K562 (cell line): ENCODE data around the gene MYO3B. TPM values are rescaled to one million over a fixed set of nuclear protein-coding genes. Genes with fewer than 3 reads are reported as not detected.

Source experiments
- ARID2 ChIP-seq: fragments of 450-650 bp; IDR thresholded peaks from 2 replicates; pipeline ENCODE4 v1.6.1; 2017; ENCODE audit warnings: antibody characterized with exemption, mild to moderate bottlenecking
- CEBPB ChIP-seq: fragments of 450-650 bp; IDR thresholded peaks from 2 replicates; pipeline ENCODE4 v1.6.1; 2016; ENCODE audit warnings: missing genetic modification characterization, missing compliant biosample characterization
- FOSL1 ChIP-seq: fragments of 200-800 bp; sonication (Bioruptor generic); conservative IDR thresholded peaks from 2 replicates; pipeline ENCODE4 v1.6.1; 2016; ENCODE audit warnings: missing genetic modification characterization, missing compliant biosample characterization
- KLF16 ChIP-seq: IDR thresholded peaks from 2 replicates; pipeline ENCODE4 v1.6.1; 2016; ENCODE audit warnings: antibody characterized with exemption
- MAZ ChIP-seq, 2 experiments: fragments of 450-650 bp in 1 of 2; sonication (generic) in 1 of 2; formaldehyde crosslinking; IDR thresholded peaks in 1 of 2; conservative IDR thresholded peaks in 1 of 2; 2 replicates each; pipeline versions ENCODE4 v1.4.0 to v1.5.0; 2020; ENCODE audit warnings: mild to moderate bottlenecking in 1 of 2, missing genetic modification reagents in 1 of 2
- MGA ChIP-seq: fragments of 450-650 bp; IDR thresholded peaks from 2 replicates; pipeline ENCODE4 v1.6.1; 2016; ENCODE audit warnings: mild to moderate bottlenecking, moderate library complexity
- MXI1 ChIP-seq: IDR thresholded peaks from 2 replicates; pipeline ENCODE4 v1.6.1; 2011; ENCODE audit warnings: low read depth, mild to moderate bottlenecking, improper control_type of control experiment, low read length
- RBBP5 ChIP-seq: fragments of 200-600 bp; sonication (generic); IDR thresholded peaks from 2 replicates; pipeline ENCODE4 v1.6.1; 2012; ENCODE audit warnings: borderline replicate concordance, mild to moderate bottlenecking, low read length, control low read depth, inconsistent platforms; ENCODE audit not compliant: insufficient read depth, poor library complexity, severe bottlenecking
- RFX7 ChIP-seq: fragments of 250-450 bp; sonication (Bioruptor Pico); IDR thresholded peaks from 2 replicates; pipeline ENCODE4 v1.5.1; 2021; ENCODE audit warnings: mild to moderate bottlenecking
- SP2 ChIP-seq: IDR thresholded peaks from 2 replicates; pipeline ENCODE4 v1.6.1; 2011; ENCODE audit warnings: mild to moderate bottlenecking, low read depth, low read length, moderate library complexity; ENCODE audit not compliant: poor library complexity, severe bottlenecking; ENCODE audit errors: extremely low read depth
- STAT5B ChIP-seq: fragments of 250-450 bp; sonication (Bioruptor Pico); IDR thresholded peaks from 2 replicates; pipeline ENCODE4 v1.8.0; 2021; ENCODE audit warnings: mild to moderate bottlenecking, inconsistent platforms
- TCF3 ChIP-seq: sonication (generic); formaldehyde crosslinking; IDR thresholded peaks from 2 replicates; pipeline ENCODE4 v1.4.0; 2020; ENCODE audit warnings: mild to moderate bottlenecking, missing genetic modification reagents
- ZHX1 ChIP-seq: fragments of 150-350 bp; conservative IDR thresholded peaks from 2 replicates; pipeline ENCODE4 v1.6.1; 2014; ENCODE audit warnings: low read length
- ZNF134 ChIP-seq: fragments of 250-450 bp; sonication (Bioruptor Pico); conservative IDR thresholded peaks from 2 replicates; pipeline ENCODE4 v1.4.0; 2020
- polyA plus RNA-seq, 8 experiments: library from polyadenylated mRNA; depleted of rRNA in 4 of 8; stranded (reverse) in 5 of 8; unstranded in 3 of 8; fragments of >200 nt; fragmentation: Nextera tagmentation in 2 of 8; fragmentation: Illumina TruSeq in 1 of 8; extraction: Ambion mirVana in 2 of 8; extraction: Trizol in 1 of 8; gene quantifications; 2 replicates each; pipeline versions ENCODE4 v1.2.1 to v1.2.3, GENCODE V29; 2011 to 2014; ENCODE audit warnings: inconsistent platforms in 1 of 8, missing spikeins in 1 of 8
- total RNA-seq, 7 experiments: library from RNA; depleted of rRNA in 6 of 7; stranded (reverse); fragments of >200 nt in 6 of 7; fragmentation: Illumina TruSeq in 2 of 7; extraction: Trizol in 2 of 7; gene quantifications; 2 replicates each; pipeline versions ENCODE4 v1.2.1 to v1.2.3, GENCODE V29; 2011 to 2021; ENCODE audit warnings: low replicate concordance in 1 of 7

Gene MYO3B
- total and polyA plus RNA-seq, 9 of the 15 experiments (the other 6 are each of a cell fraction or from before 2014, with no cell fraction given) = 2.7 to 6.5 (median 3.6) TPM

DNA sequence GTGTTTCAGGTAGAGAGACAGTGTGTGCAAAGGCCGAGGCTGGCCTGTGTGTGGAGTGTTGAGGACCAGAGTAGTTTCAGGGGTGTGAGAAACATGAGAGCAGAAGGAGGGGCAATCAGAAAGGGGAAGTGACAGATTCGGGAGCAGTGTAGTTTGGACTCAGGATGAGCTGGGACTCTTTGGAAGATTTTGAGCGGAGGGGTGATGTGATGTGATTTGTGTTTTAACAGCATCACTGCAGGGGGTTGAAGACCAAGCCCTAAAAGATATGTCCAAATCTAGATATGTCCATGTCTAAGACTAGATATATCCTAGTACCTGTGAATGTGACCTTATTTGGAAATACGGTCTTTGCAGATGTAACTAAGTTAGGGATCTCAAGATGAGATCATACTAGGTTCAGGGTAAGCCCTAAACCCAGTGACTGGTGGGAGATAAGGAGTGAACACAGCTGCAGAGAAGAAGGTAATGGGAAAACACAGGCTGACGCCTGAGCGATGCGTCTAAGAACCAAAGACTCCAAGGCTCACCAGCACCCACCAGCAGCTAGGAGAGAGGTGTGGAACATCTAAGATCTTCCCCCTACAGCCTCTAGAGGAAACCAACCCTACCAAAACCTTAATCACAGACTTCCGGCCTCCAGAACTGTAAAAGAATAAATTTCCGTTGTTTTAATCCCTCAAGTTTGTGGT is 38.5 kb upstream of the MYO3B start (continued):
- peak; percentile 47; the same call in 1 of the 2 replicates for TF ChIP-seq MGA
- peak; percentile 45 for TF ChIP-seq FOSL1 (tag)
- no peak for TF ChIP-seq ZNF134 (CRISPR knock-in tag)
- TF ChIP-seq ARID2 = no peak
- no peak for TF ChIP-seq RFX7 (CRISPR knock-in tag)
- TF ChIP-seq CEBPB (tag) = no peak
- TF ChIP-seq STAT5B (CRISPR knock-in tag) = no peak
- peak in 1 of 2 experiments; percentile 45; a peak in 2 of 4 replicates for TF ChIP-seq MAZ (CRISPR knock-in tag; conservative IDR thresholded peaks at IDR 0.05 in 1 of 2, IDR thresholded peaks at IDR 0.05 in 1 of 2)
- TF ChIP-seq MXI1 = no peak
- no peak for TF ChIP-seq SP2
- 0 out of 2 replicates have a peak, but pooled peaks have one; percentile 33 for TF ChIP-seq TCF3 (CRISPR knock-in tag)
- 0 out of 2 replicates have a peak, but pooled peaks have one; percentile 19 for TF ChIP-seq KLF16
- no peak for TF ChIP-seq RBBP5
- no peak for TF ChIP-seq ZHX1
